Astrocyte (in vitro differentiated cells and primary cell): ENCODE measurements around the gene HOXD11. TPM values are rescaled to one million over a fixed set of nuclear protein-coding genes. Genes with fewer than 3 reads are reported as not detected.

Experiments
- DNase-seq: peaks from one replicate; pipeline ENCODE4 v3.0.0-alpha.2; 2010; ENCODE audit warnings: low read depth
- FAIRE-seq: peaks from 2 replicates; lab custom pipeline; 2011; peaks lifted over from hg19 to GRCh38; lab: Jason Lieb, UNC
- H2AFZ ChIP-seq: 2 replicates; pipeline ENCODE4 v1.6.0; 2012; ENCODE audit warnings: low read depth, low read length, inconsistent platforms
- H3K27ac ChIP-seq: 2 replicates; pipeline ENCODE4 v1.5.1; 2011; ENCODE audit warnings: low read depth, low read length, inconsistent platforms
- H3K27me3 ChIP-seq: 2 replicates; pipeline ENCODE4 v1.6.0; 2011; ENCODE audit warnings: low read length, inconsistent platforms; ENCODE audit not compliant: insufficient read depth
- H3K36me3 ChIP-seq: 2 replicates; pipeline ENCODE4 v1.5.1; 2011; ENCODE audit warnings: low read length, inconsistent platforms; ENCODE audit not compliant: insufficient read depth
- H3K4me1 ChIP-seq: 2 replicates; pipeline ENCODE4 v1.5.1; 2011; ENCODE audit warnings: low read length, inconsistent platforms; ENCODE audit not compliant: insufficient read depth
- H3K4me2 ChIP-seq: 2 replicates; pipeline ENCODE4 v1.6.0; 2012; ENCODE audit warnings: low read length, inconsistent platforms
- H3K4me3 ChIP-seq: 2 replicates; pipeline ENCODE4 v1.5.1; 2011; ENCODE audit warnings: low read depth, mild to moderate bottlenecking, low read length, inconsistent platforms; ENCODE audit not compliant: insufficient read depth
- H3K79me2 ChIP-seq: 2 replicates; pipeline ENCODE4 v1.6.0; 2012; ENCODE audit warnings: mild to moderate bottlenecking, low read length, inconsistent platforms; ENCODE audit not compliant: insufficient read depth
- H3K9ac ChIP-seq: 2 replicates; pipeline ENCODE4 v1.6.0; 2012; ENCODE audit warnings: mild to moderate bottlenecking, low read length, inconsistent platforms
- H3K9me3 ChIP-seq: 2 replicates; pipeline ENCODE4 v1.5.1; 2012; ENCODE audit warnings: low read depth, mild to moderate bottlenecking, low read length, inconsistent platforms; ENCODE audit not compliant: insufficient read depth
- H4K20me1 ChIP-seq: 2 replicates; pipeline ENCODE4 v1.6.0; 2012; ENCODE audit warnings: low read length, inconsistent platforms; ENCODE audit not compliant: insufficient read depth
- H3K27ac Mint-ChIP-seq: one replicate; pipeline ENCODE4 v1.8.0; 2021; ENCODE audit warnings: mild to moderate bottlenecking, mixed read lengths; ENCODE audit not compliant: unreplicated experiment
- H3K27me3 Mint-ChIP-seq: one replicate; pipeline ENCODE4 v1.8.0; 2021; ENCODE audit warnings: low read depth, mixed read lengths; ENCODE audit not compliant: unreplicated experiment
- H3K36me3 Mint-ChIP-seq: one replicate; pipeline ENCODE4 v1.8.0; 2021; ENCODE audit warnings: low read depth, mixed read lengths; ENCODE audit not compliant: unreplicated experiment
- H3K4me1 Mint-ChIP-seq: one replicate; pipeline ENCODE4 v1.8.0; 2021; ENCODE audit warnings: low read depth, mixed read lengths; ENCODE audit not compliant: unreplicated experiment
- H3K4me3 Mint-ChIP-seq: one replicate; pipeline ENCODE4 v1.8.0; 2021; ENCODE audit warnings: mild to moderate bottlenecking, moderate library complexity, mixed read lengths; ENCODE audit not compliant: unreplicated experiment
- H3K9me3 Mint-ChIP-seq: one replicate; pipeline ENCODE4 v1.8.0; 2021; ENCODE audit warnings: mild to moderate bottlenecking, mixed read lengths; ENCODE audit not compliant: unreplicated experiment
- CTCF ChIP-seq: IDR thresholded peaks from 2 replicates; pipeline ENCODE4 v1.5.1; 2011; ENCODE audit warnings: low read depth, mild to moderate bottlenecking, inconsistent platforms, low read length, moderate library complexity; ENCODE audit not compliant: insufficient read depth
- EZH2 ChIP-seq: IDR thresholded peaks from 2 replicates; pipeline ENCODE4 v1.6.1; 2012; ENCODE audit warnings: mild to moderate bottlenecking, low read length, inconsistent platforms; ENCODE audit not compliant: insufficient read depth
- total RNA-seq: library from RNA; stranded (reverse); gene quantifications from 2 replicates; pipeline ENCODE4 v1.2.1, GENCODE V29; 2021

HOXD11 gene
- total RNA-seq, 1 donor from 2014 or later = not detected

GRCh38 chr2:176085861-176086771, 21.0 kb upstream of the HOXD11 start:
- peaks cover 99% of the 10 kb centered on the region for H3K27me3 ChIP-seq
- H3K27ac Mint-ChIP-seq = peak overlapping the region; percentile 50
- peaks cover 3% of the 10 kb centered on the region for H3K9me3 ChIP-seq
- peak; percentile 34 for TF ChIP-seq EZH2
- TF ChIP-seq CTCF = peak; percentile 34
- peaks cover 38% of the 10 kb centered on the region for H3K9me3 Mint-ChIP-seq
- no peak overlapping the region for H3K4me3 Mint-ChIP-seq
- H3K36me3 ChIP-seq = no peaks in the 10 kb centered on the region
- no peak overlapping the region for H2AFZ ChIP-seq
- H3K9ac ChIP-seq = no peak overlapping the region
- H3K4me1 Mint-ChIP-seq = no peaks in the 10 kb centered on the region
- DNase-seq (no peak), FAIRE-seq (no peak)
- H3K36me3 Mint-ChIP-seq = peaks cover 2% of the 10 kb centered on the region
- no peak overlapping the region for H3K4me3 ChIP-seq
- H3K27me3 Mint-ChIP-seq = peaks cover 92% of the 10 kb centered on the region
- no peaks in the 10 kb centered on the region for H3K4me1 ChIP-seq
- peaks cover 25% of the 10 kb centered on the region for H4K20me1 ChIP-seq
- no peak overlapping the region for H3K4me2 ChIP-seq
- no peak overlapping the region for H3K27ac ChIP-seq
- no peaks in the 10 kb centered on the region for H3K79me2 ChIP-seq

DNA sequence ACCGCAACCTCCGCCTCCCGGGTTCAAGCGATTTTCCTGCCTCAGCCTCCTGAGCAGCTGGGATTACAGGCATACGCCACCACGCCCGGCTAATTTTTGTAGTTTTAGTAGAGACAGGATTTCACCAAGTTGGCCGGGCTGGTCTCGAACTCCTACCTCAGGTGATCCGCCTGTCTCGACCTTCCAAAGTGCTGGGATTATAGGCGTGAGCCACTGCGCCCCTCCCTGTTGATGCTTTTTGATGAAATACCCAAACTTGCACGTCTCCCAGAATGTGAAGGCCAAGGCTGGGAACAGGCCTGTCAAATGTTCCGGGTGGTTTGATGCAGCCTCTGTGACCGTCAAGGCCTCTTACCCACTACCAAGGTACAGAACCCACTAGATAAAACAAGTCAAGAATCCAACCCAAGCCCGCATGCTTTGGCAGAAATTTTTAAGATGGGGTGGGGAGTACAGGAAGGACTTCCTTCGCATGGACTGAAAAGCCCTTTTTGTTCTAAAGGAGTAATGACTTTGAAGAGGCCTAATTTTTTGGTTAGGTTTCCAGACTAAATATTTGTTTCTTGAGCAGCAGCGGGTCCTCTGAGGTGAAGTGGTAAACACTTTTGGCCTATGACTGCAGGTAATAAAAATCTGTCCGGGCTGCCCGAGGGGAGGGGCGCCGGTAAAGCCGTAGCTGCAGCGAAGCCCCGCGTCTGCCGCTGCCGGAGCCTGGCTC, 19.6 kb upstream of the HOXD11 start:
- Histone ChIP-seq H3K9ac (no peak overlapping the region), H4K20me1 (peaks cover 17% of the 10 kb centered on the region), H3K4me1 (no peaks in the 10 kb centered on the region), H3K9me3 (peaks cover 3% of the 10 kb centered on the region), H2AFZ (no peak overlapping the region), H3K4me3 (peak overlapping the region; percentile 21), H3K27ac (no peak overlapping the region), H3K4me2 (peak overlapping the region; percentile 76), H3K27me3 (peaks cover 96% of the 10 kb centered on the region), H3K36me3 (no peaks in the 10 kb centered on the region), H3K79me2 (no peaks in the 10 kb centered on the region)
- Mint-ChIP-seq H3K27ac (no peak overlapping the region), H3K4me3 (no peak overlapping the region), H3K36me3 (peaks cover 2% of the 10 kb centered on the region), H3K4me1 (no peaks in the 10 kb centered on the region), H3K9me3 (peaks cover 39% of the 10 kb centered on the region), H3K27me3 (peaks cover 94% of the 10 kb centered on the region)
- FAIRE-seq = no peak
- TF ChIP-seq CTCF (no peak), EZH2 (no peak)
- DNase-seq = no peak
